Hepatic stellate cell (primary cell): ENCODE results near the gene GCC1.
"Not testable (repeated sequence)": the region's sequence is repeated elsewhere in the genome, so short reads cannot be mapped to it uniquely, and the experiment has no call there.

Source experiments
- DNase-seq: peaks from one replicate; pipeline ENCODE4 v3.0.0; 2011; ENCODE audit warnings: low spot score

GCC1 gene

GRCh38 chr7:127589896-127590295 lies 4.5 kb upstream of the GCC1 start:
- DNase-seq: no peak

DNA sequence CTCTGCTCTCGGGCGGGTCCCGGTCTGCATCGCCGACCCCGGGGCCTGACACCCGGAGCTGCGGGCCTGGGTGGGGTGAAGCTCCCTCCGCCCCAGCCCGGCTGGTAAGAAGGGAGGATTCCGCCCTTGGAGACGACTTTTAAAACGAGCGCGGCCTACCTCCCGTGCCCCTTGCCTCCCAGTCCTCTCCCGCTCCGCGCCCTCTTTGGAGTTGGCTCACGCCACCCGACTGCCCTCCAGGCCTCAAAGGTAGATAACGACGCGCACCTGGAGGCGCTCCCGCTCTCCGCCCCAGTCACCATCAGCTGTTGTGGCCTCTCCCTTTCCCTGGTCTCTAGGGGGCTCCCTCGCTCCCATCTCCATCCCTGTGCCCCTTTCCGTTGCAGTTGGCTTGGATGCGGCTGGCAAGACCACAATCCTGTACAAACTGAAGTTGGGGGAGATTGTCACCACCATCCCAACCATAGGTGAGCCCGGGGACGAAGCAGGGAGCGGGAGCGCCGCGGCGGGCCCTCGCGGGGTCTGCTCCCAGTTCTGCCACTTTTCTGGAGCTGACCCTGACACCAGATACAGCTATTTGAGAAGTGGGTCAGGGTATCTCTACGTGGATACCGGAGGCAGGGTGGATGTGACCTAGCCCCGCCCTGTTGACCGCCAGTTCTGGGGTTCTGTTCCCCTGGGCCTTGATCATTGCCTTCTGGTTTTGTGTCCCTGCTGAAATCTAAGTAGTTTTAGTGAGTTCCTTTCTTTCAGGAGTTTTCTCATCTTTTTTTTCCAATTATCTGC lies 3.5 kb upstream of the GCC1 start:
- DNase-seq: peak; percentile 73

- peak; percentile 94 for DNase-seq
Observed at GRCh38 chr7:127588019-127588696, 2.8 kb upstream of the GCC1 start, which contains the start of gene ARF5. ARF5 (plus strand) TSS chr7:127588411; CDS start chr7:127588499, 88 bp downstream.

DNA sequence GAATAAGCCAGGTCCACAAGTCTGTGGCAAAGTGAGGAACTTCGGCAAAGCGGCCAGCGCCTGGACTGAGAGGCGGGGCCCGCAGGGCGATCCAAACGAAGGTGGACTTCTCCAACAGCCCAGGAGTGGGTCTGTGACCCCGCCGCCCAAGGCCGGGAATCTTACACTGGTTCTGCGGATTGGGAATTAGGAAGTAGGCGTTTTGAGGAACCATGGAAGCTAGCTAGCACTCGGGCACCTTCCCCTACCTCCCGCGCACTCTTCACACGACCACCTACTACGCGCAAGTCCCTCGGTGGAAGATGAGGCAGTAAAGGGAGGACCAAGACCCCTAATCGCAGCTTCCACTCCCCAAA lies 2.2 kb upstream of the GCC1 start:
- no peak for DNase-seq

DNA sequence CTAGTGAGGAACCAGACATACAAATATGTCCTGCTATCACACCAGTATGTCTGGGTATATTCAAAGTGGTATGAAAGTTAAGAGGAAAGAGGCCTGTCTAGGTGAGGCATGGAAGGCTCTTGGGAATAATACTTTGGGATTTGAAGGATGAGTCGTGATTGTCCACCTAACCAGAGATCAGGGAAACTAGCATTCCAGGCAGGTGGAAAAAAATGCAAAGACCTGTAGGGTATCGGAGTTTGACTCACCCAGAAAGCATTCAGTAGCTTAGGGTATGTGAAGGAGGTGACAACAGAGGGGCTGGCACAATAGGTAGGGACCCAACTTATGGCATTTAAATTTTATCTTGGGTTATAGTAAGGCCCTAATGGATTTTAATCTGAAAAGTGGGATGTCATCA lies 950 bp upstream of the GCC1 start:
- DNase-seq: no peak

GRCh38 chr7:127584648-127585043 lies 750 bp downstream of the GCC1 start:
- DNase-seq: no peak

GRCh38 chr7:127582361-127582760 lies 3.0 kb downstream of the GCC1 start:
- no peak for DNase-seq

DNA sequence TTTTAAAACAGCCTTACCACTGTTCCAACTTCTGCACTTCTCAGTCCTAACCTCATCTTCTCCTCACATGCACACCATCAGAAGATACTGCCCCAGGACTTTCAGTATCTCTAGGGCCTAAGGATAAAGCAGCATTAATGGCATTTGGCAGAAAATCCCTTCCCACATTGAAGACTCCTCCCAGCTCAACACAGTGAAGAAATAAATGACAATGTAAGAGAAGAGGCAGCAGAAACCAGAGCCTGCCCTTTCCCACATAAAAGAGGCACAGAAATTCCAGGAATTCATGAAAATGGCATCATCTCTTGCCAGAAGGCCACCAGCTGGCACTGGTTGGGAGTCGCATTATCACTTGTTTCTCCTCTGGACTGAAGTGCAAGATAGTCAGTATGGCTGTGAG lies 3.7 kb downstream of the GCC1 start:
- DNase-seq: no peak

DNA sequence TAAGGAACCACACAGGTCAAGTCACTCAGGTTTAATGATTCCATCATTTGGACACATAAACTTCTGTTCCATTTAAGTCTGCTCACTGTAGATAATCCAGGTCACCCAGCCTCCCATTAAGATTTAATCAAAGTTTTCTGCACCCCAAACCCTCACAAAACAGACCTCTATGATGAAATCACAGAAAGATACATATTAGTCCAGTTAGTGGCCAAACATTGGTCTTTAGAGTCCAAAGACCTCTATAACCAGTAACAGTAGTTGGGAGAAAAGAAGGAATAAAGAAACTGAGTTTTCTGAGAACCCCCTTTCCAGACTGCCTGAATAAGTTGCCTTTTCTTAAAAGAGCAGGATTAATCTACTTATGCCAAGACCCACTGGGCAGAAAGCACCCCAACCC lies 4.8 kb downstream of the GCC1 start:
- DNase-seq: no peak

DNA sequence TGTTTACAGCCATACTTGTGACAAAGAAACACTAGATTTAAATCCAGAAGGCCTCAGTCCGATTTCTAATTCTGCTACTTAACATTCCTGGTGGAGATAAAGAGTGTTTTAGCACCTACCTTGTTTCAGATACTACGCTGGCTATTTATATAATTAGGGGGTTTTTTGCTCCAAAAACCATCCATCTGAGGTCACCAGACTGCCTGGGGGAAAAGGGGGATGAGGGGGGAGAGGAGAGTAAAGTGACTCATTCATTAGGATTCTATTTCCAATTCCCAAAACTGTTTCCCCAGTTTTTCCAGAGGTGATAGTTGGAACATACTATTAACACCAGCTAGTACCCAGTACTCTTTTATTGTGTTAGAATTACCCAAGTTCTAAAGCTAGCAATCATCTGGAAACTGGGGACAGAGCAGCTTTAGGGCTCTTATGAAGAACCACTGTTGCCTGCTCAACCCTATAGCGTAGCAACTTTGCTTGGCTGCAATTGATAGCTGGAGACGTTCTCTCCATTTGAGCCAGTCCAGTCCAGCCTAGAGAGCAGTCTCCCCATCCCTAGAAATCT lies 6.6 kb downstream of the GCC1 start:
- no peak for DNase-seq

DNA sequence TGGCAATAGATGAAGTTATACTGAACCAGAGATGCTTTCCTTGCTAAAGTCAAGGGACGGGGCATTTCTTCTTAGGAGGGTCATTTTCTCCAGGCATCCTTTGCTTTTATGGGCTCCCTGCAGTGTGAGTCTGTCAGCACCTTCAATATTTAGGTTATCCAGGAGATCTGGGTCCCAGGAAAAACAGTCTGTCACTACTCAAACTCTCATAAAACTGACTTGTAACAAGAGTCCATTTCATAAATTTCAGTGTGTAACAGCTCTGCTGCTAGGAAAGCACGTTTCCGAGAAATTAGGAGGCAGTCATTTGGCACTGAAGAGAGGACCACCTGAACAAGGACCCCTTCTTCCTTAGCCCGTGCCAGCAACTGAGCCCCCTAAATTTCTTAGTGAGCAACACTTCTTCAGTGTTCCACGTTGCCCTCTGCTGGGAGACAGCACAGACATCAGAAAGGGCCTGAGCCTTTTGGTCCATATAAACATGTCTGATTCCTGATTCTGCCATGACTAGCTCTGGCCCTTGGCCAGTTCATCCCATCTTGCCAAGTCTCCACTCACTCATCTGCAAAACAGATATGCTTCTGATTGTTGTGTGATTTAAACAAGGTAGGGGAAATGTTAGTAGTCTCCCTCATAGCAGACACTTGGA lies 7.2 kb downstream of the GCC1 start:
- no peak for DNase-seq

DNA sequence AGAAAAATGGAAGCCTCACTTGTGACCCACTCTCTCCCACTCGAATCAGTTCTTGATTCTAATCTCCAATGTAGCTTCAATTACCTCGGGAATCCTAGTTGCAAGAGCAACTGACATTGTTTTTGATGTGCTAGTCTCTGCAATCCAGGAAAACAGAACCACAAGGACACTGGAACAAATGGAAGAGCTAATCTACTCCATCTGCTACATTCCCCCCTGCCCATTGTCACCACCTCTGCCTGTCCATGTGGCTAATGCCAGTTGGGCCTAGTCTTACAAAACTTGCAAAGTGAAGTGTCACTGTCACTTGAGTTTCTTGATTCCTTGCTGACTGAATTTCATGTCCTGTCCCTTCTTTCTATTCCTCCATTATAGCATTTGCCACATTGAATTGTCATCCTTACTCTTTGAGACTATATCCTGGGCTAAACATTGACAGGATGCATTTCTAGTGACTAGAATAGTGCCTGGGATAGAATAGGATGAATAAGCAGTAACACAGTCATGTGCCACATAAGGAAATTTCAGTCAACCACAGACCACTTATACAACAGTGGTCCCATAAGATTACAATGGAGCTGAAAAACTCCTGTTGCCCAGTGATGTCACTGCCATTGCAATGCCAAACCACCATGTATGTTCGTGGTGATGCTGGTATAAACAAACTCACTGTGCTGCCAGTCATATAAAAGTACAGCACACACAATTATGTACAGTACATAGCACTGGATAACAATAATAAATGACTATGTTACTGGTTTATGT lies 13.5 kb downstream of the GCC1 start:
- no peak for DNase-seq

DNA sequence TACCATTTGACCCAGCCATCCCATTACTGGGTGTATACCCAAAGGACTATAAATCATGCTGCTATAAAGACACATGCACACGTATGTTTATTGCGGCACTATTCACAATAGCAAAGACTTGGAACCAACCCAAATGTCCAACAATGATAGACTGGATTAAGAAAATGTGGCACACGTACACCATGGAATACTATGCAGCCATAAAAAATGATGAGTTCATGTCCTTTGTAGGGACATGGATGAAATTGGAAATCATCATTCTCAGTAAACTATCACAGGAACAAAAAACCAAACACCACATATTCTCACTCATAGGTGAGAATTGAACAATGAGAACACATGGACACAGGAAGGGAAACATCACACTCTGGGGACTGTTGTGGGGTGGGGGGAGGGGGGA lies 17.4 kb downstream of the GCC1 start:
- DNase-seq: not testable (repeated sequence)

GRCh38 chr7:127566242-127566641 lies 19.2 kb downstream of the GCC1 start:
- no peak for DNase-seq

- DNase-seq: no peak
Observed at GRCh38 chr7:127557803-127558202, 27.6 kb downstream of the GCC1 start.

GRCh38 chr7:127556404-127556803 lies 29.0 kb downstream of the GCC1 start:
- DNase-seq: no peak

GRCh38 chr7:127551941-127552340 lies 33.5 kb downstream of the GCC1 start:
- no peak for DNase-seq

DNA sequence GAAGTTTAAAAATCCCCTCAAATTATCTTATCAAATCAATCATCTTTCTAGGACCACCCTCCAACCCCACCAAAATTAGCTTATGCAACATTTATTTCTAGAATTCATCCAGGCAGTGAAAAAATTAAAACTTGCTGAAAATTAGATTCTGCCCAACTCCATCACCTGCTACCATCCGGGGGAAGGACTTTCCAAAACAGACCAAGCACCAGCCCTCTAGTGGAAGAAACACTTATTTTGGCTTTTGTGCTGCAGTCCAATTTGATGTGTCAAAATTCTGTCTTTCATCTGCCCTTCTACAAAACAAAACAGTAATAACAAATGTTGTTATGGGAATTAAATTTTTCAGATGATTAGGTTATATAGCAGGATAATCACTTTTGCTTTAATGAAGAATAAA lies 35.1 kb downstream of the GCC1 start:
- no peak for DNase-seq

DNA sequence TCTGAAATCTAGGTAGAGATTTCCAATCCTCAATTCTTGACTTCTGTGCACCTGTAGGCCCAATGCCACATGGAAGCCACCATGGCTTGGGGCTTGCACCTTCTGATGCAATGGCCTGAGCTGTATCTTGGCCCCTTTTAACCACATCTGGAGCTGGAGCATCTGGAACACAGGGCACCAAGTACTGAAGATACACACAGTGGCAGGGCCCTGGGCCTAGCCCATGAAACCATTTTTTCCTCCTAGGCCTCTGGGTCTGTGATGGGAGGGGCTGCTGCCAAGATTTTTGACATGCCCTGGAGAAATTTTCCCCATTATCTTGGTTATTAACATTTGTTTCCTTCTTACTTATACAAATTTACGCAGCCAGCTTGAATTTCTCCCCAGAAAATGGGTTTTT lies 39.1 kb downstream of the GCC1 start:
- no peak for DNase-seq

DNA sequence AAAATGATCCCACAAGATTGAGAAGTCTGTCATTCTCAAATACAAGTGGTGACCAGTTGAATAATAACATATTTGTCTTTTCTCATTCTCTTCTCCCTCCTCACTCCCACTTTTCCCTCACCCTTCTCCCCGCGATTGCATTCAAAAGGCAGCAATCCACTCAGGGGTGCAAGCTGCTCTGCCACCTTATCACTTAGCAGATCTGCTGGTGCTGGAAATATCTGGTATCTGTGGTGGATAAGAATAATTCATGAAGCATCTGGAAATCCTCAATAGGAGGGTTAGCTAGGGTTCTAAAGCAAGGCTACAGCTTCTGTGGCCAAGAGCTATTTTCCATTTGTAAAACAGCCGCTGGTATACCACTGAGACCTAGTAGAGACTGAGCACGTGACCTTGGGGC lies 43.8 kb downstream of the GCC1 start:
- no peak for DNase-seq

GRCh38 chr7:127540461-127540860 lies 44.9 kb downstream of the GCC1 start:
- DNase-seq: not testable (repeated sequence)

- DNase-seq: no peak
Observed at GRCh38 chr7:127539116-127539515, 46.3 kb downstream of the GCC1 start.
